ENCODE results near the gene PHACTR3.
"Not testable (repeated sequence)": the region's sequence is repeated elsewhere in the genome, so short reads cannot be mapped to it uniquely, and the experiment has no call there.

Gene PHACTR3

GRCh38 chr20:59866338-59866737, 262.0 kb downstream of the PHACTR3 start:
- no peak for DNase-seq (ENCODE audit: low spot score)

DNA sequence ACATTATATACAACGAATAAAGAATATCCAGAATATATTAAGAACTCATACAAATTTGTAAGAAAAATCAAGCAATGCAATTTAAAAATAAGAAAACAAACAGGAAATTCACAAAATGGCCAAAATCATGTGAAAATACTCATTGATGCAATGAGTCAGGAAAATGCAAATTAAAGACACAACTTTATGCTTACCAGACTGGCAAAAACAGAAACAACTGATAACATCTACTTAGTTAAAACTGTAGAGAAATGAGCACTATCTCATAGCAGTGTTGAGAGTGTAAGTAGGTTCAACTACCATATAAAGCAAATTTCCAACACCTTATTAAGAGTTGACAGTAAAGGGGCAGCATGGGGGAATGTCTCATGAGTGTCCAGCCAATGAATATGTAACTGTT, 266.8 kb downstream of the PHACTR3 start:
- DNase-seq (ENCODE audit: low spot score): no peak

DNA sequence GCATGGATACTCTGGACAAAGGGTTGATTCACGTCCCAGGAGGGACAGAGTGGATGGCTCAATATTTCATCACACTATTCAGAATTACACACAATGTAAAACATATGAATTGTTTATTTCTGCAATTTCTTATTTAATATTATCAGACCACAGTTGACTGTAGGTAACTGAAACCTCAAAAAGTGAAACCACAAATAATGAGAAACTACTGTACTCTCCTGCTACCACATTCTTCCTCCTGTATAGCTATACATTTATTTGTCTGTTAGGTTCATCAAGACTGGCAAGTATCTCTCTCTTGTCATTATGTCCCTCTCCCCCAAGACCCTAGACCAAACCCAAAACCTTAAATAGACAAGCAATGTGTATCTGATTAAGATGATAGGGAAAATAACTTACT, 269.1 kb downstream of the PHACTR3 start:
- DNase-seq (ENCODE audit: low spot score): no peak

- DNase-seq (ENCODE audit: low spot score): no peak
These were observed 275.9 kb downstream of the PHACTR3 start for GRCh38 chr20:59880198-59880597.

DNA sequence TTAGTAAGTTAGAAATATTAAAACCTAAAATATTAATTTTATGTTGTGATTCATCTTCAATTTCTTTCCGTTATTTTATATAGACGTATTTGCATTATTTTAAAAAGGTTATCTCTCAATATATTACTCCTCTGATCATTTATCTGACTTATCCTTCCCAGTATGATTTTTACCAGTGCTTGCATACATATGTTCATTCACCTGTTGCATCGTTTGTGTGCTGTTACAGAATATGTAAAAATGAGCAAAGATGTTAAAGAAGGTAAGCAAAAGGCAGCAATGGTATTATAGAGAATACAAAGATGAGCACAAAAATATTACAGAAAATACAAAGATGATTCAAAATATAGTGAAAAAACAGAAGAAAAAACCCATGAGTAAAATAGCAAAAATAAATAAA, 280.2 kb downstream of the PHACTR3 start:
- DNase-seq (ENCODE audit: low spot score): no peak

DNA sequence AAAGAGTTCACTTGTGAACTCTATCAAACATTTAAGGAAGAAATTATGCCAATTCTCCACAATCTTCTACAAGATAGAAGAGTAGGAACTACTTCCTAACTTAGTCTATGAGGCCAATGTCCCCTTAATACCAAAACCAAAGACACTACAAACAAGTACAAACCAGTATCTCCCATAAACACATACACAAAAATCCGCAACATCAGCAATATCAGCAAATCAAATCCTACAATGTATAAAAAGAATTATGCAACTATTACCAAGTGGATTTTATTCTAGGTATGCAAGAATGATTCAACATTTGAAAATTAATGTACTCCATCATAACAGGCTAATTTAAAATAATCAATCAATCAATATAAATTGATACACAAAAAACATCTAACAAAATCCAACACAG, 283.7 kb downstream of the PHACTR3 start:
- DNase-seq (ENCODE audit: low spot score): no peak

DNA sequence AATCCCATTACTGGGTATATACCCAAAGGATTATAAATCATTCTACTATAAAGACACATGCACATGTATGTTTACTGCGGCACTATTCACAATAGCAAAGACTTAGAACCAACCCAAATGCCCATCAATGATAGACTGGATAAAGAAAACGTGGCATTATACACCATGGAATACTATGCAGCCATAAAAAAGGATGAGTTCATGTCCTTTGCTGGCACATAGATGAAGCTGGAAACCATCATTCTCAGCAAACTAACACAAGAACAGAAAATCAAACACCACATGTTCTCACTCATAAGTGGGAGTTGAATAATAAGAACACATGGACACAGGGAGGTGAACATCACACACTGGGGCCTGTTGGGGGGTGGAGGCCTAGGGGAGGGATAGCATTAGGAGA, 285.7 kb downstream of the PHACTR3 start:
- not testable (repeated sequence) for DNase-seq (ENCODE audit: low spot score)

DNA sequence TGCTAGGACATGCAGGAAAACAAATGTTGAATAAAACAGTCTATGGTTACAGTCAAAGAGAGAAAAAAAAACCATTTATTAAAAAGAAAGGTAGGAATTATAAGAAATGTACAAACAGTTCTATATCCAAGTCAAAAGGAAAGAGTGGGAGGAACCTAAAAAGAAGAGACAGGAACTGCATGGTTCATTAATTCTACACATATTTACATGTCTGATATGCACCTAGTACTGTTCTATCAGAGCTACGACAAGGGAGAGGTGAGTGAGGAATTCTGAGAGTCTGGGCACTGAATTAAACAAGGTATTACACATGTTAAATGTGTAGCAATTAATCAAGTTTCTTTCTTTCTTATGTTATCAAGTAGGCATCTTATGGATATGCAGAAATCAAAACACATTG, 287.2 kb downstream of the PHACTR3 start:
- DNase-seq (ENCODE audit: low spot score): no peak

- no peak for DNase-seq (ENCODE audit: low spot score)
These were observed 291.6 kb downstream of the PHACTR3 start for GRCh38 chr20:59895908-59896307.

Data from CD4-positive, alpha-beta T cell treated with Interleukin-15 for 4 hours (primary cell).